Measurements from ENCODE around the gene TNPO1. TPM values are rescaled to one million over a fixed set of nuclear protein-coding genes. Genes with fewer than 3 reads are reported as not detected.

The TNPO1 gene
- total RNA-seq, 1 donor from 2014 or later: 126 TPM

DNA sequence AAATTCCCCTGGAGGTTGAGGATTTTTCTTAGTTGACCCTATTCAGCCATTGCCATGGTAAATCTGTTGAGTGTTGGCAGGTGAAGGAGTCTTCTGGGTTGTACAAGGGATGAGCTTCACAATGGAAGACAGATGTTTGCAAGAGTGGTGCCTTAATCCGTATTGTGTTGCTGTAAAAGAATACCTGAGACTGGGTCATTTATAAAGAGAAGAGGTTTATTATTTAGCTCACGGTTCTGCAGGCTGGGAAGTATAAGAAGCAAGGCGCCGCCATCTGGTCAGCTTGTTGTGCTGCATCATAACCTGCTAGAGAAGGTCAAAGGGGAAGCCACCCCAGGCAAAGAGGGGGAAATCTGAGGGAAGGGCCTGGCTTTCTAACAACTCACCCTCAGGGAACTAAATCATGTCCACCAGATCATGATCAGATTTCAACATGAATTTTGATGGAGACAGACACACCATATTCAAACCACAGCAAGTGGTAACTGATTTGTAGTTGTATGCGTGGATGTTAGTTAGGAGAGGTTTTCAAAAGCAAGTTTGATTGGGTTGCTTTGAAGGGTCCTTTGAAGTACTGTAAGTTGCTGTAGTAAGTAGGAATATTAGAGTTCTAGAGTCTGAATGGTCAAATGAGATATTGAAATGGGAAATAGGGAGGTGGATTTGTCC, 2.5 kb downstream of the TNPO1 start:
- peak; percentile 55 for DNase-seq (ENCODE audit: low spot score)

DNA sequence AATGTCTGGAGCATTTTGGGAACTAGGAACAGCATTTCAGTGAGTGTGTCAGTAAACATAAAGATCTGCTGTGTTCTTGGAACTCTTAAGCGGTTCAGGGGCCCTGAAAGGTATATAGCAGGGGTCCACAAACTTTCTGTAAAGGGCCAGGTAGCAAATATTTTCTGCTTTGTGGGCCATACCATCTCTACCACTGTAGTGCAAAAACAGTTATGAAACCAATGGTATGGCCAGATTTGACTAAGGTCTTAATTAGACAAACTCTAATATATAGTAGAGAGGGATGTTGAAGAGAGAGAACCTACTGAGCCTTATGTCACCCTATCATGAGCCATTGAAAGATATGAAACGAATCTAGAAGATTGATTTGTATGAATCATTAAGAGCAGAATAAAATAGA, 5.3 kb downstream of the TNPO1 start:
- DNase-seq (ENCODE audit: low spot score): no peak

DNA sequence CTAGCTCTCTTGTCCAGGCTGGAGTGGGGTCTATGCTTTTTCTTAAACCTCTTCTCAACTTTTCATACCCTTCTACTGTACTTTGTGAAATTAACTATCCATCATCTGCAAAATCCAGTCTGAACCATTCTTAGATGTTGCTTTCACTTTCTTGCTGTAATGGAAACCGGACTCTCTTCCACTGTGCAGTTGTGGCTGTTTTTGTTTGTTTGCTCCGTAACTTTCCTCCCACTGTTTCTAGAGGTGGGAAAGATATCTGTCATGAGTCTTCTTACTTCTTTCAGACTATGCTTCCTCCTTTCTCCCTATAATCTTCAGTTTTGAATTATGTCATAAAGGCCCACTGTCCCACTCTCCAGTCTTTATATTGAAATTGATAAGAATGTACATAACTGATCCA, 6.5 kb downstream of the TNPO1 start:
- DNase-seq (ENCODE audit: low spot score): no peak

DNA sequence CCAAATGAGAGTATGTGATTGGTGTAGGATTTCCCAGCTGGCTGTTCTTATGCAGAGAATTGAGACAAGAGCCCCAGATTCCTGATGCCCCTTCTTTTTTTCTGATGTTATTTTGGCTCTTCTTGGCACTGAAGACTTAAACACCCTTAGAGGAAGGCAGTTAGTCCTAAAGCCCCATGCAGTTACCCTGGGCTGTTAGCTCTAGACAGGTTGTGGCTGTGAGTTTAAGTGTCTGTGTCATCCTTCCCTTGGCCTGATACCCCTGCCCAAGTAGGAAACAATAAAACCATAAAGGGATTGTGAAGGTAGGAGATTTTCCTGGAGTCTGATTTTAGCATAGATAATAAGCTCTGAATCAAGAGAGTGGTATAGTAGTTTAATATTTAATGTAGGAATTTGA, 13.2 kb downstream of the TNPO1 start:
- DNase-seq (ENCODE audit: low spot score): no peak

DNA sequence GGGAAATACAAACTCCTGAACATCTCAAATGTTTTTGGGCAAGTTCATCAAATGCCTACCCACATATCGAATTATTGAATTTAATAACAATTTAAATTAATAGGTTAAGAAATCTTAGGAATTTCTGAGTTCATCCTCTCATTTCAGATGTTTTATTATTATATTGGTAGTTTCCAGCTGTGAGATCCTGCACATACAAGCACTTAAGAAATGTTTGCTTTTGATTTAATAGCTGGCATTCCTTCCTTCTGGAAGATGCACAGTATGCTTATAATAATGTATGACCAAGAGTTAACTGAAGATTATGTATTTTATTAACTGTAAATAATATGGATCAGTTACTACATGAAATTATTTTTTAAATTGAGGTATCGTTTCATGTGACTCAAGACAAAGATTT, 13.9 kb downstream of the TNPO1 start:
- DNase-seq (ENCODE audit: low spot score): no peak

DNA sequence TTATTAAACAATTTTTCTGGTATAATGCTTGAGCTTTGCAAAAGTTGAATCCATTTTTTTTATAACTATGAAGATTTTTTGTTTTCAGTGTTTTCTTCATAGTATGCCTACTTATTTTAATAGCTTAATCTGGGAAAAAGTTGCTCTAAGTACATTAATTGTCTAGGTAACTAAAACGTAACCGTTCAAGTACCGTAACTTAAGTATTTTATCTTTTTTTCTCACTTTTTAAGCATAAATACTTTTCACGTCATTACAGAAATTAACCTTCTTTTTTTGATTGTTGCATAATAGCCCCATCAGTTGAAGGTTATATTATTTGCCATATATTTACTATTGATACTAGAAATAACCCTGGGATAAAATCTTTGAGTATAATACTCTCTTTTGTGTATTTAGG, 15.2 kb downstream of the TNPO1 start:
- DNase-seq (ENCODE audit: low spot score): no peak

DNA sequence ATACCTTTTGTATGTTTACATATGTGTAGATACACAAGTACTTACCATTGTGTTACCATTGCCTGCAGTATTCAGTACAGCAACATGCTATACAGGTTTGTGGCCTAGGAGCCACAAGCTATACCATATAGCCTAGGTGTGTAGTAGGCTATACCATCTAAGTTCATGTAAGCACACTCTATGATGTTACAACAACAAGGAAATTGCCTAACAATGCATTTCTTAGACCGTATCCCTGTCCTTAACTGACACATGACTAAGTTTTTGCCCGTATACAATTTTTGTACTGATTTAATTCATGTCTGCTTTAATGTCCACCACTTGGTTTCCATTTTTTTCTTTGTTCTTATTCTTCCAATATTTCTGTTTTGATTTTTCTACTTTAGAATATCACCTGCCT, 18.5 kb downstream of the TNPO1 start:
- no peak for DNase-seq (ENCODE audit: low spot score)

DNA sequence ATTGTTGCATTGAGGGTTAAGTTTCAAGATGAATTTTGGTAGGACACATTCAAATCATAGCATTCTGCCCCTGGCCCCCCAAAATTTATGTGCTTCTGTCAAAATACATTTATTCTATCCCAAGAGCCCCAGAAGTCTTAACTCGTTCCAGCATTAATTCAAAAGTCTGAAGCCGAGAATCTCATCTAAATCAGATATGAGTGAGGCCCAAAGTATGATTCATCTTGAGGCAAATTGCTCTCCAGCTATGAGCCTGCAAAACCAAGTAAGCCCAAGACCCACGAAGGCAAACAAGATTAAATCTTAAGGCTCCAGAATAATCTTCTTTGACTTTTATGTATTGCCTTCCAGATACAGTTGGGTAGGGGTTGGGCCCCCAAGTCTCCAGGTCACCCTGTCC, 19.2 kb downstream of the TNPO1 start:
- DNase-seq (ENCODE audit: low spot score): no peak

DNA sequence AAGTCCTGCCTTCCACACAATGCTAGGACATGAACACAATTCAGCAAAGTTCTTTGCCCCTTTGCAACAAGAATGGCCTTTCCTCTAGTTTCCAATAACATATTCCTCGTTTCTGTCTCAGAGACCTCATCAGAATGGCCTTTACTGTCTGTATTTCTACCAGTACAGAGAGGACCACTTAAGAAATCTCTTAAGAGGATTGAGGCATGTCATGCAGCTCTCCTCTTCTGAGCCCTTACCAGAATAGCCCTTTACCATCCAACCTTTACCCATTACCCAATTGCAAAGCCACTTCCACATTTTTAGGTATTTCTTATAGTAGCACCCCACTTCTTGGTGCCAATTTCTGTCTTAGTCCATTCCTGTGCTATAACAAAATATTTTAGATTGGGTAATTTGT, 20.3 kb downstream of the TNPO1 start:
- DNase-seq (ENCODE audit: low spot score): no peak

DNA sequence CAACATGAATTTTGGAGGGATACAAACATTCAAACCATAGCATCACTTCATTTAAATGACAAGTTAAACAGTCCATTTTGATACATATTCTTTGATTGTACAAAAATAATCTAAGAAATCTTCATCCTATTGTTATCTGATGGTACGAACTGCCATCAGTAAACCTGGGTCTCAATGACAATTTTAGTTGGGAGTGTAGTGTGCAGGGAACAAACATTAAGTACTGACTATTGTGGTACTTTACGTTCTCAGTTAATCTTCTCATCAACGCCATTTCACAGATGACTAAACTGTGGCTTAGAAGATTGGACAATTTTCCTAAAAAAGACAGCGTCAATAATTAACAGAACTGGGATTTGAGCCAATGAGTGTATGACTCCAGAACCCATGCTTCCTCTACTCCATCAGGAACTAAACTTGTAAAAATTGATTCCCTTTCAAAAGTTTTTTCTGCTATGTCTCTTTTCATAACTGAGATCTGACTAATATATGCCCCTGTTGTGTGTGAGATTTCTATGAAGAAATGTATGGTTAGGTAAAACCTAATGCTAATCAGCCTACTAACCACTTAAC, 21.1 kb downstream of the TNPO1 start:
- no peak for DNase-seq (ENCODE audit: low spot score)

DNA sequence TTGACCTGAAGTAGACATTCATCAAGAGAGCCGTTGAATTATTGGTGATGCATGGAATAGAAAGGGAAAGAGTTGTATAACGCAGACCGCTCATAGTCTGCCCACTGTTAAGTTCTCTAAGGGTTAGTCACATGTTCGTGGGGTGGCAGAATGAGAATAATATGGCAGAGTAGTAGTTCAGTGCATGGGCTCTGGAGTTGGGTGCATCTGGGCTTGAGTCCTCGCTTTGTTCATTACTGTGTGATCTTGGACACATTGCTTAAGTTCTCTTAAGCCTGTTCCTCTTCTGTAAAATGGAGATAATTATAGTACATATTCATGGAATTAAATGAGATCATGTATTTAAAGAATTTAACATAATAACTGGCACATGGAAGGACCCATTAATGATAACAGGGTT, 23.6 kb downstream of the TNPO1 start:
- DNase-seq (ENCODE audit: low spot score): no peak

DNA sequence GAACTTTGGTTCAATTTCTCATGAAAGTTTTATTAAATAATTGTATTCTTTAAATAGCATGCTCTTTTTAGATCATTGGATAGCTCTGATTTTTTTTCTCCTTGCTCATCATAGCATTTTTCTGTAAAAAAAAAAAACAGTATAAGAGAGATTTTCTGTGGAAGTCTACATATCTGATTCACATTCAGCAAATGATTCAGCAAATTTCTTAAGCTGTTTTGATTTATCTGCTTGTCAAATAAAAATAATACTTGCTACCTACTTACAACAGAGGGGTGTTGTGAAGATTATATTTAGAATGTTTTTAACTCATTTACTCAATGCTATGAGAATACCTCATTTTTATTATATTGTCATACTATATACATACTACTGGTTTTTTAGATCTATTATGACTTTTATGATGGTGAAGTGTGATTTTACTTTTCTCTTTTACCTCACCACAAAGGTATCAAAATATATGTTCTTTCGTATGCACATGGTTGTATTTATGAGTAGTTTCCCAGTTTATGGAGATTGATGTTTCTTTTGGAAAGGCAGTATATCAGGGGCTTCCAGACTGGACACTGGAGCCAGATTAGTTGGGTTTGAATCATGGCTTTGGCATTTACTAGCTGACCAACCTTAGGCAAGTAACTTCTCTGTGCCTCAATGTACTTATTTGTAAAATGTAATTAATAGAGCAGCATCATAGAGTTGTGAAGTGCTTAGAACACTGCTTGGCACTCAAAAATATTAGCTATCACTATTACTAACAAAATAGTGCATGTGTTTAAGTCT, 25.5 kb downstream of the TNPO1 start:
- DNase-seq (ENCODE audit: low spot score): no peak

DNA sequence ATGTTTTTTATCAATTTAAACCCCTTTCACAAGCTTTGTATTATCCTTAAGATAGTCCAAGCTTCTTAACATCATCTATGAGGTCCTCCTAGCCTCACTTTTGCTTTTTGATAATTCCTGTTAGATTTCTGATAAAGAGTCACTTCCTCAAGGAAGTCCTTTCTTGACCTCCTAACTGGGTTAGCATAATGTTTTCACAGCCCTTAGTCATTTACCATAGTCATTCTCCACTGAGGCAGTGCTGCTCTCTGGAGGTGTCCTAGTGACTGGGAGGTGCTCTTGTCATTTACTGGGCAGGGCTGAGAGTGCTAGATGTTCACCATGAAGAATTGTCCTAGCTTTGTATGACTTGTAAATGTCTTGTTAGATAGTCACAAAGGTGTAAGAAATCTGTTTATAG, 26.4 kb downstream of the TNPO1 start:
- DNase-seq (ENCODE audit: low spot score): no peak

DNA sequence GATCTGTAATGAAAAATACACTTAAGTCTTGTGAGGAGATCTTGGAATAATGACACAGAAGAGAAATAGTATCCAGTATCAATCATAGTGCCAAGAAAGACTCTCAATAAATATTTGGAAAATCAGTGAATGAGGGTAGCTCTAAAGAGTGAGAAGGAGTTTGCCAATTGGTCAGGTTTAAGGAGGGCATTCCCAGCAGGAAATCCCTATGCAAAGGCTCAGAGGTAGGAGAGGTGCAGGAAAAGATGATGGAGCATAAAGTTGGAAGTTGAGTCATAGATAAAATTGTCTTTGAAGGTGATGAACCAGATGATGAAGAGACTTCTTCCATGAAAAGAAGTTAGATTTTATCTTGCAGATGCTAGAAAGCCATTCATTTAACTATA, 27.8 kb downstream of the TNPO1 start:
- DNase-seq (ENCODE audit: low spot score): no peak

DNA sequence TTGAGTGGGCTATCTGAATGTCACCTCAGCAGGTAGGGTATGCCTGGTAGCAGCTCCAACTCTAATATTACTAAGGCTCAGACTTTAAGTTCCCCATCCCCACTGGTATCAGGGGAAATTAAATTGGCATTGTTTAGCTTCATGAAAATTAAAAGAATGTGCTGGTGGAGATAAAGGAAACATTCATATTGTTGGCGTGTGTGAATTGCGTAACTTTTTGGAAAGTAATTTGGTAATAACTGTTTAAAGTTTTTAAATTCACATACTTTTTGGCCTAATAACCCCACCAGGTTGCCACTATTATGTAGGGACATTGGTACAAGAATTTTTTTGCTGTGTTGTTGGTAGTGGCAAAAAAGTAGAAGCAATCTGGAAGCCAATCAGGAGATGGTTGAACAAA, 29.4 kb downstream of the TNPO1 start:
- DNase-seq (ENCODE audit: low spot score): no peak

DNA sequence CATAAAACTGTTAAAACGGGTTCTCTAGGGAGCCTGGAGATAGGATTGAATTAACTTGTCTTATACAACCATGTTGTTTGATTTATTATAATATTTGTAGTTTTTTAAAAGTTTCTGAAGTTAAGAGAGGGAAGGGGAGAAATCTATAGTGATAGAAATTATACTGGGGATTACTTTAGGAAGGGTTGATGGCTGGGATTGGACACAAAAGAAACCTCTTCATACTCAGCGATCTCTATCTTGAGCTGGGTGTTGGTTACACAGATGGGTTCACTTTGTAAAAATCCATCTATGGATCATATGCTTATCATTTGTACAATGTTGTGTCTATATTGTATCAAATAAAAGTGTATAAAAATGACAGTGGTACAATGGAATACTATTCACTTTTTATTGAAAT, 30.0 kb downstream of the TNPO1 start:
- no peak for DNase-seq (ENCODE audit: low spot score)

DNA sequence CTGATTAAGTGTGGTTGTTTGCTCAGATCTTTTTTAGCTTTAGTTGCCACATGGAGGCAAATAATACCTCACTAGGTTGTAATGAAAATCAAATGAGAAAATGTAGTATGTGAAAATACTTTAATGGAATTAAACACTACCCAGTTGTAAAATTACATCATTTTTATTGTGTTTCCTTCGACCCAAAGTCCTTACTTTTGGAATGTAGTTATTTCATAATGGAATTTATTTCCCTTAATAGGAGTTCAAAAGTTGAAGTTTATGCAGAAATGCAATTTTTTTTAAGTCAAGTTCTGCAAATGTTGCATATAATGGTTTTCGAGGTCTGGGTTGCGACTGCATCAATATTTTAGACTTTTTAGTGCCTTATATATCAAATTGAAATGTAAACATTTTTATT, 31.0 kb downstream of the TNPO1 start:
- no peak for DNase-seq (ENCODE audit: low spot score)

DNA sequence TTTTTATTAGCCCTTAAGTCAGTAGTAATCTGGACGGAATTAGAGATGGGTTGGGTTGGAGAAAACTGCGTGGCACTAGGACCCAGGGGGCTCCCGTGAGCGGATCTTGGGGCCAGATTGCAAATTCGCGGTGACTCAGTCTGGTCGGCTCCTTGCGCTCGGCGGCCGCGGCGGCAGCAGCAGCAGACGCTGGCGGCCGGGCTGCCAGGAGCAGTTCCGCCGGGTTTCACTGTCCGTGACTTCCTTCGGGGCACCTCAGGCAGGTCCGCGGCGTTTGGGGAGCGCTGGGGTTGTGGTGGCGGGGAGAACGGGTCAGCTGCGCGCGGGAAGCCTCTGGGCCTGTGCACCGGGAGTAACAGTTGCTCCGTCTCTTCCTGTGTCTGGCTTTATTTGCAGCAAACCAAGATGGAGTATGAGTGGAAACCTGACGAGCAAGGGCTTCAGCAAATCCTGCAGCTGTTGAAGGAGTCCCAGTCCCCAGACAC, 31.6 kb downstream of the TNPO1 start:
- peak; percentile 90 for DNase-seq (ENCODE audit: low spot score)

DNA sequence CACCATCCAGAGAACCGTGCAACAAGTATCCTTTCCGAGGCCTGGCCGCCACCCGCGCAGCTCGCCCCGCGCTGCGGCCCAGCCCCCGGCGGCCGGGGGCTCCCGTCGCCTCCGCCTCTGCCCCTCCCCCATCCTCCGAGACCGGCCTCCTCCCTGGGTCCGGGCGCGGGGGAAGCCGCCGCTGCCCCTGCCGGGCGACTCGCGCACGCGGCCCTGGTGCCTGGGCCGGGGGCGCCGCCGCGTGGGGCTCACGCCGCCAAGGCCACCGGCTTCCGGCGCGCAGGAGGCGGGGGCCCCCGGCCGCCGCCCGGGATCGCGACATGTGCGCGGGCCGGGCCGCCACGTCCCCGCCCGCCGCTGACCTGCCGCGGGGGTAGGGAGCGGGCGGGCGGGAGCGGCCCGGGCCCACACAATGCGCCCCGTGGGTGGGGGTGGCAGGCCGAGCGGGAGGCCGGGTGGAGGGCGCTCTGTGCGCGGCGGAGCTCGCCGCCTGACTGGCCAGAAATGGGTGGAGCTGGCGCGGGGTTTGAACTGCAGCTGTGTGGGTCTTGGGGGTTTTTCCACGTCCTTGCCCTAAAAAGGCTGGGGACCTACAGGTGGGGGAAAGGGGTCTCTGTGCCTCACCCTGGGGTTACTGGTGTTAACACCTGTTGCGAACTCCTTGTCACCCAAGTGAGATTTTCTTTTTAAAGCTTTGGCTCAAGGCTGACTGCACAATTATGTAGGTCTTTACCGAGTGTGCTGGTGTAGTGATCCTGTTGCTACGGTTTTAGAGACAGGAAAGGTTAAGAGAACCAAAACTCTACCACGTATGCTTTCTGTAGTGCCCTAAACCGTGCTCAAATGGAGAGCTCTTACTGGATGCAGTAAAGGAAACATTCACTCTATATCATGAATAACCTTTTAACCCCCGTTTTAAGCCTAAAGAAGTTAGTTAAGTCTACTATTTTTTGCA, 32.3 kb downstream of the TNPO1 start:
- peak; percentile 54 for DNase-seq (ENCODE audit: low spot score)

DNA sequence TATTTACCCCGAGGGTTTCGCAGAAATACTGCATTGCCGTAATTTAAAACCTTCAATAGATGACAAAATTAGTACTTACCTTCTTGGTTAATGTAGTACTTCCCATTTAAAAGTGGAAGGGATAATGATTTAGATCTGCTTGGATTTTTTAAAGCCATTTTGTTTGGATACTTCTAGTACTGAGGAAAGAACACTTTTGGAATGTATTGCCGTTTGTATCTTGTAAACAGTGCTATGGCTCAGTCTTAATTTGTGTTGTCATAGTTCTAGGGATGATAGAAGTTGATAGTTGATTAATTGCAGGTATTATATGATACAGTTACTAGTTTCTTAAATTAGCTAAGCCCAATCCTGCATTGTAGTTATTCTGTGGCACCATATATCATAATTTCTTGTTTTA, 33.1 kb downstream of the TNPO1 start:
- DNase-seq (ENCODE audit: low spot score): no peak

DNA sequence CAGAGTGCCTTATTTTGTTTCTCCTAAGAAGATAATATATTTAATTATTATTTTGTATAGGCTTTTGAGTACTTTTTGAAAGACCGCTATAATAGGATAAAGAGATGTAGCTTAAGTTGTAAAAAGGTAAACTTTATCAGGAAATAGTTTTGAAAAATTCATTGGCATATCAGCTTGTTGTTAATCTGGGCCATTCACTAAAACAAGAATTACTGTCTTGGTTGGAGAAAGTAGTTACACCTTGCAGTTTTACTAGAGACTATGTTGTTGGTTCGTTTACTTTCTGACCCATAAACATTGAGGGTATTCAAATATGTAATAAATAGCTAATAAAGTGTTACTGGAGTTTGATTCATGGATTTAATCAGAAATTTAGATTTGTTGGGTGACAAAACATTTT, 33.7 kb downstream of the TNPO1 start:
- DNase-seq (ENCODE audit: low spot score): no peak

DNA sequence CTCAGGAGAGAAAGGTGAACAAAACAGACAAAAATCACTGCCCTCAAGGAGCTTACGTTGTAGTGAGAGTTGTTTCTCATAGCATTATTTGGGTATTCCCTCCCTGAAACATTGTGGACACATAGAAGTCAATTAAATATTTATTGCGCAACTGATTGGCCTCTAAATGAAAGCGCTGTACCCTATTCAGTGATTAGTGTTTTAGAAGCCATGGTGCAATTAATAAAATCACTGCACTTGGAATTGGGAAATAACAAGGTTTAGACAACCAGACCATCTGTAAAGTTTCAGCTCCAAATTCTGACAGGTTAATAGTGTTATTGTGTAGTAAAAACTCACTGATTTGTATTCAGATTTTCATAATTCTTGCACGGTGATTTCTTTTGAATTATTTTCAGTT, 35.9 kb downstream of the TNPO1 start:
- DNase-seq (ENCODE audit: low spot score): no peak
